GM19397 (cell line): ENCODE measurements around the gene SLC35G1.

Experiments used
- ATAC-seq: cut with Tn5 transposase; IDR thresholded peaks from one replicate; pipeline ENCODE4 v1.9.1; 2021; ENCODE audit warnings: mild to moderate bottlenecking, moderate library complexity; ENCODE audit not compliant: unreplicated experiment

SLC35G1 gene

GRCh38 chr10:93875032-93875358 is 18.8 kb upstream of the SLC35G1 start:
- no peak for ATAC-seq

- no peak for ATAC-seq
Observed at GRCh38 chr10:93876381-93876780, 17.4 kb upstream of the SLC35G1 start.

GRCh38 chr10:93879273-93879672 is 14.5 kb upstream of the SLC35G1 start:
- ATAC-seq, result no peak

GRCh38 chr10:93894516-93895378 is 969 bp downstream of the SLC35G1 start:
- no peak for ATAC-seq

GRCh38 chr10:93897070-93897780 is 3.4 kb downstream of the SLC35G1 start:
- ATAC-seq, result no peak

GRCh38 chr10:93899109-93899508 is 5.3 kb downstream of the SLC35G1 start:
- no peak for ATAC-seq

- no peak for ATAC-seq
Observed at GRCh38 chr10:93903051-93903450, 9.3 kb downstream of the SLC35G1 start.

- ATAC-seq, result no peak
Observed at GRCh38 chr10:93904901-93905300, 11.1 kb downstream of the SLC35G1 start.

- no peak for ATAC-seq
Observed at GRCh38 chr10:93907059-93907458, 13.3 kb downstream of the SLC35G1 start.

GRCh38 chr10:93911866-93912265 is 18.1 kb downstream of the SLC35G1 start:
- ATAC-seq, result no peak

- ATAC-seq, result no peak
Observed at GRCh38 chr10:93912444-93912843, 18.7 kb downstream of the SLC35G1 start.

GRCh38 chr10:93913706-93914105 is 19.9 kb downstream of the SLC35G1 start:
- ATAC-seq, result no peak

- no peak for ATAC-seq
Observed at GRCh38 chr10:93915598-93915997, 21.8 kb downstream of the SLC35G1 start.

GRCh38 chr10:93916257-93917063 is 22.7 kb downstream of the SLC35G1 start:
- ATAC-seq, result no peak

GRCh38 chr10:93917064-93917391 is 23.2 kb downstream of the SLC35G1 start:
- no peak for ATAC-seq

GRCh38 chr10:93917821-93918220 is 24.0 kb downstream of the SLC35G1 start:
- ATAC-seq, result no peak

GRCh38 chr10:93921338-93921737 is 27.6 kb downstream of the SLC35G1 start:
- no peak for ATAC-seq

- ATAC-seq, result no peak
Observed at GRCh38 chr10:93926613-93927012, 32.8 kb downstream of the SLC35G1 start.

GRCh38 chr10:93938140-93938539 is 44.4 kb downstream of the SLC35G1 start:
- ATAC-seq, result no peak

GRCh38 chr10:93940881-93941280 is 47.1 kb downstream of the SLC35G1 start:
- ATAC-seq, result no peak

- no peak for ATAC-seq
Observed at GRCh38 chr10:93941606-93942005, 47.8 kb downstream of the SLC35G1 start.

GRCh38 chr10:93945819-93946218 is 52.0 kb downstream of the SLC35G1 start:
- ATAC-seq, result no peak
